Measurements from ENCODE around the gene PSAPL1.

Gene PSAPL1

DNA sequence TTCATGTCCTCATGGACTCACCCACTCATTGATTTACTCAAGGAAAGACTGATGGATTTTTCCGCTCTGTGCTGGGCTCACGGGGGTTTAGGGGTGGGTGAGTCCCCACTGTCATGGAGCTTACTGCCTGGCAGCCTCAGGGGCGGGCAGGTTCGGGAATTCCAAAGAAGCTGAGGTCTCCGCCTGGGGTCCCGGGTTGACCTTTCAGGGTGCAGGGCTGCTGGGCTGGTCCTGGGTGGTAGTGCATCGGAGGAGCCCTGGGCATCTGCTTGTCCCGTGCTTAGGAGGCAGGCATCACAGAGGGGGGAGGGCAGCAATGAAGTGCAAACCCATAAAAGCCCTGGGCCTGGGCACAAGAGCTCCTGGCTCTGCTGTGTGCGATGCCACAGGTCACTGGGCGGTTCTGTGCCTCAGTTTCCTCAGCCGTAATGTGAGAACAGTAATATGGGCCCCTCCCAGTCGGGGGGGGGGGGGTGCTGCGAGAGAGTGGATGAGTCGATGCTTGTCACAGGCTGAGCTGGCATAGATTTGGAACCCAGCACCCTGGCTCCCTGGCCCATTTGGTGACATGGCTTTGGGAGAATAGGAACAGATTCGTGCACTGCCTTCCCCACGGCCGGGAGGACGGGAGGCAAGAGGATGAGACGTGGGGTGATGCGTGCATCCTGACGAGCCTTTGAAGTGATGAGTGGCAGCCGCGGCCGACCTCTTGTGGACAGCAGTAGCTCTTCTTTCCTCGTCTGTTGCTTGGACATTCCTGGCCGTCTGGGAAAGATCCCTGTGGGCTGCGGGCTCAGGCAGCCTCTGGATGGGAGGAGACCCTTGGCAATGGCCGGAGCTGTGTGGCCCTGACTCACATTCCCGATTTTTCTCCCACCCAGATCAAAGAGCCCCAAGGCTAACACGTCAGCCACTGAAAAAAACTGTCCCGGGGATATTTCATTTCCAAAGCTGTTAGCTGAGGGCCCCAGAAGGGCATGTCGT lies 42.0 kb downstream of the PSAPL1 start:
- POLR2A ChIA-PET, result interaction anchor here (0.6 kb wide), 1 partner anchor 42 kb away, joined by 4 read pairs; no protein-coding TSS in a partner anchor
- CTCF ChIA-PET, result interaction anchor here (0.9 to 1.1 kb wide), 2 partner anchors 21 to 88 kb away, joined by 3 read pairs; no protein-coding TSS in a partner anchor

DNA sequence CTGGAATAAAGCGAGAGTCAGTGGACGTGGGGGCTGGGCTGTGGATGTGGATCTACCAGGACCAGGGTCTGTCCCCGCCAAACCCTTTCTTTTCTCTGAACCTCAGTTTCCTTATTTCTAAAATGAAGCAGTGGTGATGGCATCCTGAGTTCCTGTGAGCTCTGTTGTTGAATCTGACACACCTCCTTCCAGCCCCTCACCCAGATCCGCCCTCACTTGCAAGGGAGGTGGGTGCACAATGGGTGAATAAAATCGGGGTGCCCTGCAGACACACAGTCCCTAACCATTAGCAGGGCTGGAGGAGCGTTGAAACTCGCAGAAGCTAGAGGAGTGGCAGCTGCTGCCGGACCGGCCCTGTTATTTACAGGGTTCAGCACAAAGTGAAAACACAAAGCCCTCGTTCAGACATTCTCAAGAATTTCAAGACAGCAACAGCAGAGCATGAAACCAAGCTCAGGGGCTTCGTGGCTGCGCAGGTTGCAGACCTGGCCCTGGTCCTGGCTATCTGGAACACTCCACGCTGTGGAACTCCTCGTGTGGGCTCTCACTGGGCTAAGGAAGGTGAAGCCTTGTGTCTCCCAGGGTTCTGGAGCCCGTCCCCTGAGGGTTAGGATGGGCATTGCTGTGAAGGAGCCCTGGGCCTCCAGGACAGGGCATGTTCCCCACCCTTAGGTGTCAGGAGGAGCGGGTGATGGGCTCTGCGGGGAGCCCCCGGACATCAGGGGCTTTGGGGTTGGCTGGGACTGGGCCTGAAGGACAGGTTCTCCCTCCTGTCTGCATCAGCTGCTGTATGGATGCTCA lies 42.9 kb downstream of the PSAPL1 start:
- no peaks in the 10 kb centered on the region for H3K36me3 ChIP-seq (ENCODE audit: control insufficient read depth in 4 of 4, insufficient read depth in 4 of 4, low read length in 3 of 4)
- no peaks in the 10 kb centered on the region for H3K4me1 ChIP-seq (ENCODE audit: control extremely low read depth in 1 of 4, control insufficient read depth in 4 of 4, insufficient read depth in 4 of 4, low read length in 3 of 4)
- no peak for DNase-seq
- no peak overlapping the region for H3K27ac ChIP-seq (ENCODE audit: insufficient read depth in 1 of 2, low read depth in 1 of 2, low read length in 2 of 2, poor library complexity in 1 of 2, severe bottlenecking in 2 of 2)
- WGBS (ENCODE audit: insufficient coverage), result 85% methylated on average over 14 of the region's 18 CpGs
- ChIA-PET CTCF (interaction anchor here (0.9 kb wide), 1 partner anchor 87 kb away, joined by 3 read pairs; no protein-coding TSS in a partner anchor), POLR2A (no interaction called here)
- peaks cover 0 to 2% (median 0%) of the 10 kb centered on the region in 5 experiments for H3K9me3 ChIP-seq (ENCODE audit: control extremely low read depth in 1 of 5, control insufficient read depth in 4 of 5, insufficient read depth in 2 of 5, low read depth in 1 of 5, low read length in 4 of 5)
- no peak overlapping the region for H3K4me3 ChIP-seq (ENCODE audit: control insufficient read depth in 1 of 7, extremely low read depth in 1 of 7, insufficient read depth in 4 of 7, low read depth in 2 of 7, low read length in 6 of 7)
- peaks cover 0 to 81% (median 2%) of the 10 kb centered on the region in 5 experiments for H3K27me3 ChIP-seq (replicated peaks in 2 of 5; ENCODE audit: control insufficient read depth in 4 of 5, insufficient read depth in 5 of 5, low read length in 4 of 5)

More for the DNA sequence above, 42.0 kb downstream of the PSAPL1 start:
- H3K27me3 ChIP-seq (replicated peaks in 2 of 5; ENCODE audit: control insufficient read depth in 4 of 5, insufficient read depth in 5 of 5, low read length in 4 of 5), result peaks cover 0 to 90% (median 2%) of the 10 kb centered on the region in 5 experiments
- no peak for DNase-seq
- H3K9me3 ChIP-seq (ENCODE audit: control extremely low read depth in 1 of 5, control insufficient read depth in 4 of 5, insufficient read depth in 2 of 5, low read depth in 1 of 5, low read length in 4 of 5), result peaks cover 0 to 2% (median 0%) of the 10 kb centered on the region in 5 experiments
- no peaks in the 10 kb centered on the region for H3K36me3 ChIP-seq (ENCODE audit: control insufficient read depth in 4 of 4, insufficient read depth in 4 of 4, low read length in 3 of 4)
- no peak overlapping the region for H3K27ac ChIP-seq (ENCODE audit: insufficient read depth in 1 of 2, low read depth in 1 of 2, low read length in 2 of 2, poor library complexity in 1 of 2, severe bottlenecking in 2 of 2)
- H3K4me3 ChIP-seq (ENCODE audit: control insufficient read depth in 1 of 7, extremely low read depth in 1 of 7, insufficient read depth in 4 of 7, low read depth in 2 of 7, low read length in 6 of 7), result no peak overlapping the region
- WGBS (ENCODE audit: insufficient coverage), result 77% methylated on average over 26 of the region's 32 CpGs
- H3K4me1 ChIP-seq (ENCODE audit: control extremely low read depth in 1 of 4, control insufficient read depth in 4 of 4, insufficient read depth in 4 of 4, low read length in 3 of 4), result peaks cover 0 to 2% (median under 1%) of the 10 kb centered on the region in 4 experiments

DNA sequence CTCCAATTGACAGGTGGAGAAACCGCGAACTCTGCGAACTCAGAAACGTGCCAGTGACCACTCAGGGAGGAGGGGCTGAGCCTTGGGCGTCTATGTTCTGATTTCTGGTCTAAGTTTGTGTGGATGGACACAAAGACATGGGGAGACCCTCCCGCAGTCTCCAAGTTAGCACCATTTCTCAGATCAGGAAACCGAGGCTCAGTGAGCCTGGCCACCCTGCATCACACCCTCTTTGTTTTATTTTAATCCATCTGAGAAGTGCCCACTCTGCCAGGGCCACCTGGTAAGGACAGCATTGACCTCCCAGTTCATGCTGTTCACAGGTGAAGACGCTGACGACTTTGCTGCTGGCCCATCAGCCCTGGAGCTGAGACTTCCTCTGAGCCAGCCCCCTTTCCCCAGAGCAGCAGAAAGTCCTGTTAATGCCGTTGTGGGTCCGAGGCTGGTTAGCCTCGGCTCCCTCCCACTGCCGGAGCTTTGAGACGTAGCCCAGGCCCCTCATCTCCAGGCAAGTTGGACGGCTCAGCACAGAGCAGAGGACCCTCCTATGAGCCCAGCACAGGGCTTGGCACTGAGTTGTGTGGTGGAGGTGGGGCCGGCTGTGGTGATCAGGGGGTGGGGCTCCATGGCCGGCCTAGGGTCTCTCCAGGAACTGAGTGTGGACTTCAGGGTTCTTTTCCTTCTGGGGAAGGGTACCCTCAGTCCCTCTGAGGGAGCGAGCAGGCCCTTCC lies 43.7 kb downstream of the PSAPL1 start:
- POLR2A ChIA-PET, result no interaction called here
- no peaks in the 10 kb centered on the region for H3K36me3 ChIP-seq (ENCODE audit: control insufficient read depth in 4 of 4, insufficient read depth in 4 of 4, low read length in 3 of 4)
- WGBS (ENCODE audit: insufficient coverage), result 75% methylated on average over 15 of the region's 18 CpGs

DNA sequence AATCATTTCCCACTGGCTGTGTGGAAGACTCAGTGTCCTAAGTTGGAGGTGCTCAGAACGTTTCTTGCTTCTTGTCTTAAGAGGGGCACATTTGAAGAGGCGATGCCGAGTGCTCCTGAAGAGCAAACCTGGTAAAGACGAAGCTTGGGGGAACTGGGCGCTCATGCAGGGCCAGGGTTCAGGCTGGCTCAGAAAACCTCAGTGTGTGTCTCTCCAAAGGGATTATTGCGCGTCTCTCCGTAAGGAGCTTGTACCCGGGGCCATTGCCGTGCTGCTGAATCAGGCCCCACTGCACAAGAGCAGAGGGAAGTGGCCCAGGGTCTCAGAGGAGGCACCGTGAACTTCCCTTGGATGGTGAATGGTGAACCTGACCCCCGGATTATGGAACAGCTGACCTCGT lies 44.4 kb downstream of the PSAPL1 start:
- no peak overlapping the region for H3K27ac ChIP-seq (ENCODE audit: insufficient read depth in 1 of 2, low read depth in 1 of 2, low read length in 2 of 2, poor library complexity in 1 of 2, severe bottlenecking in 2 of 2)
- WGBS (ENCODE audit: insufficient coverage), result 89% methylated on average over 13 of the region's 13 CpGs
- no peak for DNase-seq
- H3K27me3 ChIP-seq (replicated peaks in 2 of 5; ENCODE audit: control insufficient read depth in 4 of 5, insufficient read depth in 5 of 5, low read length in 4 of 5), result peaks cover 0 to 66% (median 2%) of the 10 kb centered on the region in 5 experiments
- H3K4me3 ChIP-seq (ENCODE audit: control insufficient read depth in 1 of 7, extremely low read depth in 1 of 7, insufficient read depth in 4 of 7, low read depth in 2 of 7, low read length in 6 of 7), result no peak overlapping the region
- POLR2A ChIA-PET, result no interaction called here
- H3K9me3 ChIP-seq (ENCODE audit: control extremely low read depth in 1 of 5, control insufficient read depth in 4 of 5, insufficient read depth in 2 of 5, low read depth in 1 of 5, low read length in 4 of 5), result peaks cover 0 to 5% (median 0%) of the 10 kb centered on the region in 5 experiments
- CTCF ChIA-PET, result no interaction called here
- no peaks in the 10 kb centered on the region for H3K36me3 ChIP-seq (ENCODE audit: control insufficient read depth in 4 of 4, insufficient read depth in 4 of 4, low read length in 3 of 4)
- no peaks in the 10 kb centered on the region for H3K4me1 ChIP-seq (ENCODE audit: control extremely low read depth in 1 of 4, control insufficient read depth in 4 of 4, insufficient read depth in 4 of 4, low read length in 3 of 4)

More for the DNA sequence above, 43.7 kb downstream of the PSAPL1 start:
- Histone ChIP-seq H3K27ac (ENCODE audit: insufficient read depth in 1 of 2, low read depth in 1 of 2, low read length in 2 of 2, poor library complexity in 1 of 2, severe bottlenecking in 2 of 2) (no peak overlapping the region), H3K27me3 (replicated peaks in 2 of 5; ENCODE audit: control insufficient read depth in 4 of 5, insufficient read depth in 5 of 5, low read length in 4 of 5) (peaks cover 0 to 73% (median 2%) of the 10 kb centered on the region in 5 experiments), H3K4me1 (ENCODE audit: control extremely low read depth in 1 of 4, control insufficient read depth in 4 of 4, insufficient read depth in 4 of 4, low read length in 3 of 4) (no peaks in the 10 kb centered on the region), H3K4me3 (ENCODE audit: control insufficient read depth in 1 of 7, extremely low read depth in 1 of 7, insufficient read depth in 4 of 7, low read depth in 2 of 7, low read length in 6 of 7) (no peak overlapping the region), H3K9me3 (ENCODE audit: control extremely low read depth in 1 of 5, control insufficient read depth in 4 of 5, insufficient read depth in 2 of 5, low read depth in 1 of 5, low read length in 4 of 5) (peaks cover 0 to 2% (median 0%) of the 10 kb centered on the region in 5 experiments)
- CTCF ChIA-PET, result interaction anchor here (0.9 kb wide), 1 partner anchor 86 kb away, joined by 3 read pairs; no protein-coding TSS in a partner anchor
- no peak for DNase-seq

DNA sequence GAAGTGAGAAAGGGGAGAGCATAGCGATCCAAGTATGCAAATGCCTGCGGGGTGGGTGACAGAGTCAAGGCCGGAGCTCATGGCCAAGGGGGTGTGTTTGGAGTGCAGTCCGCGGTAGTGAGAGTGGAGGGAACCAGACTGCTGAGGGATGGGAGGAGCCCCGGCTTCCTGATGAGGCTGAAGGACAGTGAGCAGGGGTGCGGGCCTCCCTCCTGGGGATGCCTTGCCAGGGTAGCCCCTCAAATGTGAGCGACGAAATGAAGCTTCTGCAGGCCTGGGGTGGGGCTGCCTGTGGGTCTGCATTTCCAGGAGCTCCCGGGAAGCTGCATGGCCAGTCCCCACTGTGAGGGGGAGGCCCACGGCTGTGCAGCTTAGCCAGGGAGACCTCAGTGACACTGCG lies 45.0 kb downstream of the PSAPL1 start:
- H3K9me3 ChIP-seq (ENCODE audit: control extremely low read depth in 1 of 5, control insufficient read depth in 4 of 5, insufficient read depth in 2 of 5, low read depth in 1 of 5, low read length in 4 of 5), result peaks cover 0 to 5% (median 0%) of the 10 kb centered on the region in 5 experiments
- DNase-seq, result no peak
- H3K36me3 ChIP-seq (ENCODE audit: control insufficient read depth in 4 of 4, insufficient read depth in 4 of 4, low read length in 3 of 4), result no peaks in the 10 kb centered on the region
- ChIA-PET POLR2A (no interaction called here), CTCF (no interaction called here)
- no peak overlapping the region for H3K27ac ChIP-seq (ENCODE audit: insufficient read depth in 1 of 2, low read depth in 1 of 2, low read length in 2 of 2, poor library complexity in 1 of 2, severe bottlenecking in 2 of 2)
- WGBS (ENCODE audit: insufficient coverage), result 54% methylated on average over 12 of the region's 12 CpGs
- H3K27me3 ChIP-seq (replicated peaks in 2 of 5; ENCODE audit: control insufficient read depth in 4 of 5, insufficient read depth in 5 of 5, low read length in 4 of 5), result peaks cover 0 to 62% (median 2%) of the 10 kb centered on the region in 5 experiments
- no peaks in the 10 kb centered on the region for H3K4me1 ChIP-seq (ENCODE audit: control extremely low read depth in 1 of 4, control insufficient read depth in 4 of 4, insufficient read depth in 4 of 4, low read length in 3 of 4)
- no peak overlapping the region for H3K4me3 ChIP-seq (ENCODE audit: control insufficient read depth in 1 of 7, extremely low read depth in 1 of 7, insufficient read depth in 4 of 7, low read depth in 2 of 7, low read length in 6 of 7)

DNA sequence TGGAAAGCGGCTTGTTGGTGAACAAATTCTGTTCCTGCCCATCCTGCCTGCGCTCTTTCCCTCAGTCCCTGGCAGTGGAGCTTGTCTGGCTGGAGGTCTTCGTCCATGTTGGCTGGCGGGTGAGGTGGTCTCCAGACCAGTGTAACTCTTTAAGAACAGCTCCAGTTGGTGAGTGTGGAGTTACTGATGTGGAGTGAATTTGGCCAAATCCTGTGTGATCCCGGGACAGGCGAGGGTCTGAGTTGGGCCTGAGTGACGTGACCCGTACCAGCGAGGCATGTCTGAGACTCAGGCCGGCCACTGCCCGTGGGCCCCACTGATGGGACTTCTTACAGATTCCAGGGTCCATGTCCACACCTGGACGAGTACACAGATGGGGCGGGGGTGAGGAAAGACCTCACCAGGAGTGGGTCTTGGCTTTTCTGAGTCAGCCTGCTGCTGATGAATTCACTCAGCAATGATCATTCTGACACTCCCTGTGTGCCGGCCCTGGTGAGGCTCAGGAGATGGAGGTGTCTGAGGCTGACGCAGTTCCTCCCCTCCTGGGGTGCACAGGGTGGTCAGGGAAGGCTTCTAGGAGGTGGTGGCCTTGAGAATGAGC lies 45.5 kb downstream of the PSAPL1 start:
- CTCF ChIA-PET, result no interaction called here
- Histone ChIP-seq H3K4me3 (ENCODE audit: control insufficient read depth in 1 of 7, extremely low read depth in 1 of 7, insufficient read depth in 4 of 7, low read depth in 2 of 7, low read length in 6 of 7) (no peak overlapping the region), H3K9me3 (ENCODE audit: control extremely low read depth in 1 of 5, control insufficient read depth in 4 of 5, insufficient read depth in 2 of 5, low read depth in 1 of 5, low read length in 4 of 5) (peaks cover 0 to 5% (median 0%) of the 10 kb centered on the region in 5 experiments), H3K27me3 (replicated peaks in 2 of 5; ENCODE audit: control insufficient read depth in 4 of 5, insufficient read depth in 5 of 5, low read length in 4 of 5) (peaks cover 0 to 59% (median 5%) of the 10 kb centered on the region in 5 experiments), H3K4me1 (ENCODE audit: control extremely low read depth in 1 of 4, control insufficient read depth in 4 of 4, insufficient read depth in 4 of 4, low read length in 3 of 4) (no peaks in the 10 kb centered on the region), H3K27ac (ENCODE audit: insufficient read depth in 1 of 2, low read depth in 1 of 2, low read length in 2 of 2, poor library complexity in 1 of 2, severe bottlenecking in 2 of 2) (no peak overlapping the region), H3K36me3 (ENCODE audit: control insufficient read depth in 4 of 4, insufficient read depth in 4 of 4, low read length in 3 of 4) (no peaks in the 10 kb centered on the region)
- DNase-seq, result no peak
- 90% methylated on average over 14 of the region's 15 CpGs for WGBS (ENCODE audit: insufficient coverage)
- POLR2A ChIA-PET, result no interaction called here

Measured in common myeloid progenitor, CD34-positive (primary cell).